ENCODE results near the gene PAX3.
"Not testable (repeated sequence)": the region's sequence is repeated elsewhere in the genome, so short reads cannot be mapped to it uniquely, and the experiment has no call there.

Gene PAX3

GRCh38 chr2:222159221-222159620 lies 139.6 kb downstream of the PAX3 start:
- H3K9ac ChIP-seq (ENCODE audit: low read depth in 1 of 2, low read length in 2 of 2), result no peak overlapping the region
- H3K4me3 ChIP-seq (ENCODE audit: low read depth in 1 of 2, low read length in 2 of 2), result no peak overlapping the region
- no peaks in the 10 kb centered on the region for H3K27me3 ChIP-seq (ENCODE audit: control insufficient read depth in 1 of 2, insufficient read depth in 2 of 2, low read length in 2 of 2)
- no peaks in the 10 kb centered on the region for H3K36me3 ChIP-seq (ENCODE audit: control insufficient read depth in 1 of 2, insufficient read depth in 2 of 2, low read length in 2 of 2)
- H3K27ac ChIP-seq (ENCODE audit: low read depth, low read length), result no peak overlapping the region
- no peaks in the 10 kb centered on the region for H3K9me3 ChIP-seq (ENCODE audit: control insufficient read depth in 1 of 2, low read length in 2 of 2)
- H3K4me1 ChIP-seq (ENCODE audit: control insufficient read depth in 1 of 2, insufficient read depth in 2 of 2, low read length in 2 of 2), result peaks cover 4 to 13% of the 10 kb centered on the region in 2 donors

GRCh38 chr2:222155003-222155664 lies 143.7 kb downstream of the PAX3 start:
- not testable (repeated sequence) for H3K27ac ChIP-seq (ENCODE audit: low read depth, low read length)

More at GRCh38 chr2:222155003-222155664, 143.7 kb downstream of the PAX3 start:
- not testable (repeated sequence) for H3K9ac ChIP-seq (ENCODE audit: low read depth in 1 of 2, low read length in 2 of 2); H3K9me3 ChIP-seq (ENCODE audit: control insufficient read depth in 1 of 2, low read length in 2 of 2); H3K36me3 ChIP-seq (ENCODE audit: control insufficient read depth in 1 of 2, insufficient read depth in 2 of 2, low read length in 2 of 2); H3K27me3 ChIP-seq (ENCODE audit: control insufficient read depth in 1 of 2, insufficient read depth in 2 of 2, low read length in 2 of 2); H3K4me3 ChIP-seq (ENCODE audit: low read depth in 1 of 2, low read length in 2 of 2)
- peaks cover 4 to 13% of the 10 kb centered on the region in 2 donors for H3K4me1 ChIP-seq (ENCODE audit: control insufficient read depth in 1 of 2, insufficient read depth in 2 of 2, low read length in 2 of 2)

All from duodenal mucosa (tissue), 2 donors.